Measurements from ENCODE around the gene PSMD4.

PSMD4 gene

GRCh38 chr1:151222130-151222529 is 32.4 kb upstream of the PSMD4 start:
- in situ Hi-C loops (cut with MboI; ENCODE audit: low sequenced_read_pairs, unreplicated experiment), result no loop called here
- TF ChIP-seq, protein P1, sequence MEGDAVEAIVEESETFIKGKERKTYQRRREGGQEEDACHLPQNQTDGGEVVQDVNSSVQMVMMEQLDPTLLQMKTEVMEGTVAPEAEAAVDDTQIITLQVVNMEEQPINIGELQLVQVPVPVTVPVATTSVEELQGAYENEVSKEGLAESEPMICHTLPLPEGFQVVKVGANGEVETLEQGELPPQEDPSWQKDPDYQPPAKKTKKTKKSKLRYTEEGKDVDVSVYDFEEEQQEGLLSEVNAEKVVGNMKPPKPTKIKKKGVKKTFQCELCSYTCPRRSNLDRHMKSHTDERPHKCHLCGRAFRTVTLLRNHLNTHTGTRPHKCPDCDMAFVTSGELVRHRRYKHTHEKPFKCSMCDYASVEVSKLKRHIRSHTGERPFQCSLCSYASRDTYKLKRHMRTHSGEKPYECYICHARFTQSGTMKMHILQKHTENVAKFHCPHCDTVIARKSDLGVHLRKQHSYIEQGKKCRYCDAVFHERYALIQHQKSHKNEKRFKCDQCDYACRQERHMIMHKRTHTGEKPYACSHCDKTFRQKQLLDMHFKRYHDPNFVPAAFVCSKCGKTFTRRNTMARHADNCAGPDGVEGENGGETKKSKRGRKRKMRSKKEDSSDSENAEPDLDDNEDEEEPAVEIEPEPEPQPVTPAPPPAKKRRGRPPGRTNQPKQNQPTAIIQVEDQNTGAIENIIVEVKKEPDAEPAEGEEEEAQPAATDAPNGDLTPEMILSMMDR (IDR thresholded peaks at IDR 0.05; ENCODE audit: borderline replicate concordance, control extremely low read depth, extremely low read depth, insufficient read depth, missing control alignments), result no peak
- DNase-seq (ENCODE audit: low spot score), result no peak

- in situ Hi-C loops (cut with MboI; ENCODE audit: low sequenced_read_pairs, unreplicated experiment), result no loop called here
- TF ChIP-seq, protein P1 (IDR thresholded peaks at IDR 0.05; ENCODE audit: borderline replicate concordance, control extremely low read depth, extremely low read depth, insufficient read depth, missing control alignments), result no peak
- DNase-seq (ENCODE audit: low spot score), result no peak
Measured at GRCh38 chr1:151235235-151235634, 19.3 kb upstream of the PSMD4 start.

- in situ Hi-C loops (cut with MboI; ENCODE audit: low sequenced_read_pairs, unreplicated experiment), result no loop called here
Measured at GRCh38 chr1:151237678-151238466, 16.7 kb upstream of the PSMD4 start.

GRCh38 chr1:151238467-151238739 is 16.1 kb upstream of the PSMD4 start:
- TF ChIP-seq, protein P1 (IDR thresholded peaks at IDR 0.05; ENCODE audit: borderline replicate concordance, control extremely low read depth, extremely low read depth, insufficient read depth, missing control alignments), result no peak
- in situ Hi-C loops (cut with MboI; ENCODE audit: low sequenced_read_pairs, unreplicated experiment), result no loop called here
- no peak for DNase-seq (ENCODE audit: low spot score)

More at GRCh38 chr1:151237678-151238466, 16.7 kb upstream of the PSMD4 start:
- TF ChIP-seq, protein P1 (IDR thresholded peaks at IDR 0.05; ENCODE audit: borderline replicate concordance, control extremely low read depth, extremely low read depth, insufficient read depth, missing control alignments), result no peak
- DNase-seq (ENCODE audit: low spot score), result peak; percentile 61

GRCh38 chr1:151242442-151242841 is 12.1 kb upstream of the PSMD4 start:
- no peak for DNase-seq (ENCODE audit: low spot score)
- TF ChIP-seq, protein P1 (IDR thresholded peaks at IDR 0.05; ENCODE audit: borderline replicate concordance, control extremely low read depth, extremely low read depth, insufficient read depth, missing control alignments), result no peak
- in situ Hi-C loops (cut with MboI; ENCODE audit: low sequenced_read_pairs, unreplicated experiment), result no loop called here

DNA sequence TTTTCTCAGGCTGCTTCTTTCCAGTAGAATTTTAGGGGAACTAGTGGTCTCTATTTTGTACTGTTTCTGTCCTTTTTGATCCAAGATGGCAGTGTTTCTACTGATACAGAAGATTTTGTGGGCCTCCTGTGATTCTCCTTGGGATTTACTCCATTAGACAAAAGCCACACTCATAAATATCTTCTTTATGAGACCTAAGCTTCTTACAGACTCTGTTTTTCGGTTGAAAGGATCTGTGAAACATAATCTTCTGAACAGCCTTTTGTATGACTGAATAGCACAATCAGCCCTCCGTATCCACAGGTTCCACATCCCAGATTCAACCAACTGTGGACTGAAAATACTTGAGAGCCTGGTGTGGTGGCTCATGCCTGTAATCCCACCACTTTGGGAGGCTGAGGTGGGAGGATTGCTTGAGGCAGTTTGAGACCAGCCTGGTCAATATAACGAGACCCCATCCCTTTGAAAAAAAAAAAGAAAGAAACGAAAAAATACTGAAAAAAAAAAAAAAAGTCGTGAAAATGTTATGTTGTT is 10.8 kb upstream of the PSMD4 start:
- TF ChIP-seq, protein P1 (IDR thresholded peaks at IDR 0.05; ENCODE audit: borderline replicate concordance, control extremely low read depth, extremely low read depth, insufficient read depth, missing control alignments), result no peak
- DNase-seq (ENCODE audit: low spot score), result no peak
- in situ Hi-C loops (cut with MboI; ENCODE audit: low sequenced_read_pairs, unreplicated experiment), result no loop called here

Measured in GM13976 (cell line).